Spleen (tissue), 11 donors: Measurements from ENCODE around the gene PKD1L1. TPM values are rescaled to one million over a fixed set of nuclear protein-coding genes. Genes with fewer than 3 reads are reported as not detected.

Source experiments
- DNase-seq: peaks from one replicate; pipeline ENCODE4 v3.0.0-alpha.2; 2020
- H3K27ac ChIP-seq, 8 donors: fragments of 200-600 bp; sonication (generic) in 7 of 8; 1 replicate in 4 of 8; 2 replicates in 4 of 8; pipeline versions ENCODE4 v1.5.0 to v1.8.0; 2016 to 2021; ENCODE audit warnings: inconsistent platforms in 4 of 8, mild to moderate bottlenecking in 4 of 8, moderate library complexity in 1 of 8
- H3K27me3 ChIP-seq, 7 donors: fragments of 200-600 bp; sonication (generic) in 6 of 7; replicated peaks in 1 of 7; 1 replicate in 4 of 7; 2 replicates in 3 of 7; pipeline versions ENCODE4 v1.5.0 to v1.8.0; 2016 to 2021; ENCODE audit warnings: inconsistent platforms in 3 of 7, mild to moderate bottlenecking in 1 of 7
- H3K36me3 ChIP-seq, 6 donors: fragments of 200-600 bp; sonication (generic) in 5 of 6; 1 replicate in 4 of 6; 2 replicates in 2 of 6; pipeline versions ENCODE4 v1.5.0 to v1.8.0; 2016 to 2021; ENCODE audit warnings: inconsistent platforms in 2 of 6
- H3K4me1 ChIP-seq, 6 donors: fragments of 200-600 bp; sonication (generic) in 5 of 6; 1 replicate in 3 of 6; 2 replicates in 3 of 6; pipeline versions ENCODE4 v1.5.0 to v1.8.0; 2016 to 2021; ENCODE audit warnings: inconsistent platforms in 3 of 6
- H3K4me3 ChIP-seq, 8 donors: fragments of 200-600 bp; sonication (generic) in 7 of 8; 1 replicate in 4 of 8; 2 replicates in 4 of 8; pipeline versions ENCODE4 v1.5.0 to v1.8.0; 2016 to 2021; ENCODE audit warnings: inconsistent platforms in 4 of 8, mild to moderate bottlenecking in 4 of 8, moderate library complexity in 2 of 8
- H3K9me3 ChIP-seq, 8 donors: fragments of 200-600 bp; sonication (generic) in 7 of 8; 1 replicate in 4 of 8; 2 replicates in 4 of 8; pipeline versions ENCODE4 v1.5.0 to v1.8.0; 2016 to 2021; ENCODE audit warnings: inconsistent platforms in 4 of 8
- POLR2A ChIP-seq, 3 donors: fragments of 450-650 bp; IDR thresholded peaks; one replicate each; pipeline ENCODE4 v1.5.1; 2017; ENCODE audit warnings: antibody characterized with exemption in 3 of 3, mild to moderate bottlenecking in 1 of 3
- POLR2AphosphoS5 ChIP-seq, 3 donors: sonication (generic); formaldehyde crosslinking; IDR thresholded peaks; one replicate each; pipeline ENCODE4 v1.5.1; 2017; ENCODE audit warnings: antibody characterized with exemption in 3 of 3
- WGBS, 5 donors: extraction: QIAGEN DNeasy Blood & Tissue Kit in 3 of 5; methylation state at CpG; one replicate each; pipeline versions ENCODE4 v1.1.5 to v1.1.7; 2013 to 2018; 5-methylcytosine and 5-hydroxymethylcytosine counted together
- intact Hi-C: fragments of 100-400 bp; cut with DNase I; formaldehyde crosslinking; loops from one replicate; pipeline ENCODE4 v1.15.0; 2023; ENCODE audit warnings: low total_unique reads
- polyA plus RNA-seq, 3 donors: library from polyadenylated mRNA; stranded (reverse); fragments of 200-250 nt; gene quantifications; one replicate each; pipeline ENCODE4 v1.2.1, GENCODE V29; 2013
- total RNA-seq, 7 donors: library from RNA; depleted of rRNA in 3 of 7; stranded (reverse); fragments of >200 nt in 3 of 7; fragmentation: NEBNext Ultra II Directional in 4 of 7; extraction: Animal tissue kit (Norgen Biotek cat#: 25700) in 4 of 7; gene quantifications; one replicate each; pipeline versions ENCODE4 v1.1.0 to v1.2.1, GENCODE V29; 2016 to 2021
- TF ChIP-seq, protein P1 (sequence below), 11 experiments: fragments of 200-600 bp in 7 of 11; fragments of 450-650 bp in 4 of 11; sonication (generic) in 4 of 11; IDR thresholded peaks in 8 of 11; conservative IDR thresholded peaks in 3 of 11; 1 replicate in 7 of 11; 2 replicates in 4 of 11; pipeline versions ENCODE4 v1.4.0 to v1.8.0; 2016 to 2021; ENCODE audit warnings: antibody characterized with exemption in 11 of 11, inconsistent platforms in 4 of 11, mild to moderate bottlenecking in 1 of 11
- donor health status: healthy with polysubstance abuse.
- donor health status: DM: no; HTN: no; CAD: no; lungs with moderate emphysema.
- donor health status: DM: no; HTN: no; CAD: no.
- donor health status: Bipolar disorder and iron deficiency.
- donor health status: healthy.
- donor health status: DM: no; HTN: no; CAD: no.
- donor health status: DM: yes; HTN: yes; CAD: no.

Gene PKD1L1
- total and polyA plus RNA-seq, 10 donors = 0.28 to 1.3 (median 0.49) TPM

DNA sequence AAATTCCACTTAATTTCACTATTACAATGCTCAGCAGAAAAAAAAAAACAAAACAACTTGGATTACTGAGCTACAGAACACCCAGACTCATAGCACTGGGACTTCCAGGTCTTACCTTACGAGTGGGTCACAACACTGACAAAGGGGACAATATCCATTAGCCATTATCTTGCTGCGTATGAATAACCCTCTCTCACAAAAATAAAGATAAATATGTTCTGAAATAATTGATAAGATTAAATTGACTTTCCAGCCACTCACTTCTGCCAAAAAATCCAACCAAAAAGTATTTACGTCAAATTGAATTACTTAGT, 128.7 kb downstream of the PKD1L1 start:
- Histone ChIP-seq H3K4me3 (no peak overlapping the region), H3K9me3 (no peaks in the 10 kb centered on the region), H3K27me3 (no peaks in the 10 kb centered on the region), H3K27ac (no peak overlapping the region), H3K36me3 (no peaks in the 10 kb centered on the region), H3K4me1 (peaks cover 0 to 20% (median 6%) of the 10 kb centered on the region in 6 donors)
- intact Hi-C loops = loop anchor here (5.0 kb wide), 1 partner anchor 552 kb away; no protein-coding TSS in a partner anchor
- WGBS, 5 donors = 90 to 98% (median 94%) methylated on average over 3 of the region's 3 CpGs
- DNase-seq = no peak
- TF ChIP-seq POLR2AphosphoS5 (IDR thresholded peaks at IDR 0.05) (no peak), POLR2A (IDR thresholded peaks at IDR 0.05) (no peak)
- TF ChIP-seq, protein P1, sequence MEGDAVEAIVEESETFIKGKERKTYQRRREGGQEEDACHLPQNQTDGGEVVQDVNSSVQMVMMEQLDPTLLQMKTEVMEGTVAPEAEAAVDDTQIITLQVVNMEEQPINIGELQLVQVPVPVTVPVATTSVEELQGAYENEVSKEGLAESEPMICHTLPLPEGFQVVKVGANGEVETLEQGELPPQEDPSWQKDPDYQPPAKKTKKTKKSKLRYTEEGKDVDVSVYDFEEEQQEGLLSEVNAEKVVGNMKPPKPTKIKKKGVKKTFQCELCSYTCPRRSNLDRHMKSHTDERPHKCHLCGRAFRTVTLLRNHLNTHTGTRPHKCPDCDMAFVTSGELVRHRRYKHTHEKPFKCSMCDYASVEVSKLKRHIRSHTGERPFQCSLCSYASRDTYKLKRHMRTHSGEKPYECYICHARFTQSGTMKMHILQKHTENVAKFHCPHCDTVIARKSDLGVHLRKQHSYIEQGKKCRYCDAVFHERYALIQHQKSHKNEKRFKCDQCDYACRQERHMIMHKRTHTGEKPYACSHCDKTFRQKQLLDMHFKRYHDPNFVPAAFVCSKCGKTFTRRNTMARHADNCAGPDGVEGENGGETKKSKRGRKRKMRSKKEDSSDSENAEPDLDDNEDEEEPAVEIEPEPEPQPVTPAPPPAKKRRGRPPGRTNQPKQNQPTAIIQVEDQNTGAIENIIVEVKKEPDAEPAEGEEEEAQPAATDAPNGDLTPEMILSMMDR (IDR thresholded peaks at IDR 0.05 in 8 of 11, conservative IDR thresholded peaks at IDR 0.05 in 3 of 11) = peak in 5 of 11 experiments; percentile 6 to 63 (median 42)

DNA sequence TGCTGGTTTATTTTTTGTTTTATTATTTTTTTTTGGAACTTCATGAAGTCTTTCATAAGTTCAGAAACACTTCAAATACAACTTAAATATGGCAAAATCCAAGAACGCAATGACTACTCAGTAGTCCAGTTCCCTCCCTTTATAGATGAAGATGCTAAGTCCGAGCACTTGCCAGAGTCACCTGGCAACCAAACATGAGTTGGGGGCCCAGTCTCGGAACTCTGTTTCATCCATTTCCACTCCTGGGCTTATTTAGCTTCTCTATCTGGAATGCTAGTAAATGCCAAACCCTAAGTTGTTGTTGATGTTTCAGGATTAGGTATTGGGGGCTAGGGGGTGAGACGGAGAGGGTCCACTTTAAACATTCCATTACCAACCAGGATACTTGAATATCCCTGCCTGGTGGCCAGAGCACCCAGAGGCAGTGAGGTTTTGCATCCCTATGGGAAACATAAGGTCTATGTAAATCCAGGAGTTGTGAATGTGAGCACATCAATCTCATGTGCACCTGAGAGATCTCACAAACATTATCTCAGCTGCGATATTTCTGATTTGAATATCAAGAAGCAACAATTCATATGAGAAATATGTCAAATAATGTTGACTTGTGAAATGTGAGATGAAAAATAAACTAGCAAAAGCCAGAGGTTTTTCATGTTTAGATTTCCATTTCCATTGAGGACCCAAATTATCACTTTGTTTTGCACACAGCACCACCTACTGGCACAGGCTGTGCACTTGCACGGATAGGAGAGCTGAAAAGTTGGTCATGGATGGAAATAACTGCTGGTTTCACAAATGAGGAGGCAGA, 129.3 kb downstream of the PKD1L1 start:
- WGBS, 5 donors = 59 to 71% (median 63%) methylated on average over 6 of the region's 6 CpGs

DNA sequence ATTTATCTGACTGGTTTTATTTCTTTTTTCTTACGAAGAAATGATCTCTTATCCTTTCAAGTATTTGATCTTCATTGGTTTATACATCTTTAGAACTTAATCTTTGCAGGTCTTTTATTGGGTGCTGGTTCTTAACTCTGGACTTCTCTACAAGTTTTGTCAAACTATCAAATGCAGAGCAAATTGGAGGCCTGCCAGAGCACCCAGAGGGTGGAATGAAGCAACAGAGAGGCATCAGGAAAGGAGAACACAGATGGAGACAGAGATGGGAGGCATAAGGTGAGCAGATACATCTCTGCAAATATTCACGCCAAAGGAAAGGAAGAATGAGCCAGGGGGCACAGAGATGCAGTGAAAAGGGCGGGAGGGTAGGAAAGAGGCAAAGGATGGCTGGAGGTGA, 130.3 kb downstream of the PKD1L1 start:
- Histone ChIP-seq H3K36me3 (no peaks in the 10 kb centered on the region), H3K4me3 (no peak overlapping the region), H3K27me3 (no peaks in the 10 kb centered on the region), H3K27ac (no peak overlapping the region), H3K4me1 (peaks cover 0 to 36% (median 13%) of the 10 kb centered on the region in 6 donors), H3K9me3 (no peaks in the 10 kb centered on the region)
- DNase-seq = no peak
- TF ChIP-seq POLR2AphosphoS5 (IDR thresholded peaks at IDR 0.05) = no peak
- TF ChIP-seq, protein P1 (IDR thresholded peaks at IDR 0.05 in 8 of 11, conservative IDR thresholded peaks at IDR 0.05 in 3 of 11) = no peak
- no peak for TF ChIP-seq POLR2A (IDR thresholded peaks at IDR 0.05)
- WGBS, 5 donors = 86 to 94% (median 89%) methylated on average over 3 of the region's 3 CpGs
- intact Hi-C loops = loop anchor here (5.0 kb wide), 1 partner anchor 551 kb away; no protein-coding TSS in a partner anchor

More for the DNA sequence above, 129.3 kb downstream of the PKD1L1 start:
- intact Hi-C loops = loop anchor here (5.0 kb wide), 1 partner anchor 552 kb away; no protein-coding TSS in a partner anchor
- no peak overlapping the region for H3K4me3 ChIP-seq
- no peaks in the 10 kb centered on the region for H3K9me3 ChIP-seq
- no peaks in the 10 kb centered on the region for H3K36me3 ChIP-seq
- peak overlapping the region in 1 of 8 donors; percentile 32 for H3K27ac ChIP-seq
- peaks cover 0 to 25% (median 7%) of the 10 kb centered on the region in 6 donors for H3K4me1 ChIP-seq
- no peak for DNase-seq
- peak in 1 of 3 donors; percentile 31 for TF ChIP-seq POLR2AphosphoS5 (IDR thresholded peaks at IDR 0.05)
- no peak for TF ChIP-seq POLR2A (IDR thresholded peaks at IDR 0.05)
- TF ChIP-seq, protein P1 (IDR thresholded peaks at IDR 0.05 in 8 of 11, conservative IDR thresholded peaks at IDR 0.05 in 3 of 11) = peak; percentile 82 to 97 (median 90)
- H3K27me3 ChIP-seq = no peaks in the 10 kb centered on the region

DNA sequence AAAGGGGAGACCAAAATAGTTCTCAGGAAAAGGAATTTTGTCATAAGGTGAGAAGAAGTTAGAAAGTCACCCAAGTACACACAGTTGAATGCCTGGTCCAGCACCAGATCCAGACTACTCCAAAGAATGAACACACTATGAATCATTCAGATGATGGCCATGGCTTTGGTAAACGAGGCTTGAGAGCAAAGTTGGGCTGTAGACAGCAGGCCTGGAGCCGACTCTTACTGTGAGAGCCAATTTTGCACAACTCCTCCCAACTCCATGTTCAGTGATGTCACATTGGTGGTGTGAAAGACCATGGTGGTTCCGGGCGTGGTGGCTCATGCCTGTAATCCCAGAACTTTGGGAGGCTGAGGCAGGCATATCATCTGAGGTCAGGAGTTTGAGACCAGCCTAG, 131.6 kb downstream of the PKD1L1 start:
- WGBS, 5 donors = 76 to 91% (median 90%) methylated on average over 4 of the region's 4 CpGs
- intact Hi-C loops = loop anchor here (5.0 kb wide), 1 partner anchor 549 kb away; no protein-coding TSS in a partner anchor
- DNase-seq = no peak
- TF ChIP-seq POLR2AphosphoS5 (IDR thresholded peaks at IDR 0.05) = no peak
- no peak for TF ChIP-seq POLR2A (IDR thresholded peaks at IDR 0.05)
- TF ChIP-seq, protein P1 (IDR thresholded peaks at IDR 0.05 in 8 of 11, conservative IDR thresholded peaks at IDR 0.05 in 3 of 11) = no peak
- Histone ChIP-seq H3K27ac (no peak overlapping the region), H3K36me3 (no peaks in the 10 kb centered on the region), H3K4me3 (no peak overlapping the region), H3K9me3 (no peaks in the 10 kb centered on the region), H3K27me3 (no peaks in the 10 kb centered on the region), H3K4me1 (peaks cover 0 to 47% (median 18%) of the 10 kb centered on the region in 6 donors)
